Activated naive CD8-positive, alpha-beta T cell treated with anti-CD3 and anti-CD28 coated beads for 36 hours (primary cell): ENCODE measurements around the gene SORBS2. TPM values are rescaled to one million over a fixed set of nuclear protein-coding genes. Genes with fewer than 3 reads are reported as not detected.
"Not testable (repeated sequence)": the region's sequence is repeated elsewhere in the genome, so short reads cannot be mapped to it uniquely, and the experiment has no call there.

ENCODE experiments used
- DNase-seq: peaks from one replicate; pipeline ENCODE4 v3.0.0; 2021
- H3K27ac Mint-ChIP-seq: one replicate; pipeline ENCODE4 v1.8.0; 2022; ENCODE audit warnings: mild to moderate bottlenecking, moderate library complexity, mixed read lengths
- H3K27me3 Mint-ChIP-seq: one replicate; pipeline ENCODE4 v1.8.0; 2022; ENCODE audit warnings: mild to moderate bottlenecking, mixed read lengths
- H3K36me3 Mint-ChIP-seq: one replicate; pipeline ENCODE4 v1.8.0; 2021; ENCODE audit warnings: mild to moderate bottlenecking, mixed read lengths
- H3K4me1 Mint-ChIP-seq: one replicate; pipeline ENCODE4 v1.8.0; 2021; ENCODE audit warnings: mixed read lengths
- H3K4me3 Mint-ChIP-seq: one replicate; pipeline ENCODE4 v1.8.0; 2022; ENCODE audit warnings: mild to moderate bottlenecking, moderate library complexity, mixed read lengths
- H3K9me3 Mint-ChIP-seq: one replicate; pipeline ENCODE4 v1.8.0; 2022; ENCODE audit warnings: mixed read lengths
- total RNA-seq, 2 experiments: library from RNA; stranded (reverse); gene quantifications; one replicate each; pipeline ENCODE4 v1.2.3, GENCODE V29; 2021

SORBS2 gene
- total RNA-seq = not detected

- Mint-ChIP-seq H3K4me3 (no peak within 1 kb of the TSS), H3K36me3 (no peaks in the 10 kb centered on the region), H3K4me1 (no peaks in the 10 kb centered on the region), H3K27me3 (peaks cover 27% of the 10 kb centered on the region), H3K27ac (no peak within 1 kb of the TSS), H3K9me3 (no peaks in the 10 kb centered on the region)
- no peak for DNase-seq
Observed at GRCh38 chr4:185811509-185812364, at the start of gene SORBS2. SORBS2 (minus strand) TSS chr4:185812194; CDS start chr4:185690571, 121,623 bp downstream.

- no peak overlapping the region for H3K27ac Mint-ChIP-seq
- H3K27me3 Mint-ChIP-seq = peaks cover 28% of the 10 kb centered on the region
- no peak for DNase-seq
- peaks cover 8% of the 10 kb centered on the region for H3K9me3 Mint-ChIP-seq
- H3K4me3 Mint-ChIP-seq = no peak overlapping the region
- no peaks in the 10 kb centered on the region for H3K36me3 Mint-ChIP-seq
- H3K4me1 Mint-ChIP-seq = no peaks in the 10 kb centered on the region
Observed at GRCh38 chr4:185859111-185859510, 47.1 kb upstream of the SORBS2 start.

- H3K27ac Mint-ChIP-seq, H3K4me3 Mint-ChIP-seq, H3K36me3 Mint-ChIP-seq, H3K9me3 Mint-ChIP-seq, H3K4me1 Mint-ChIP-seq, DNase-seq: not testable (repeated sequence)
- peaks cover 23% of the 10 kb centered on the region for H3K27me3 Mint-ChIP-seq
Observed at GRCh38 chr4:185857561-185857960, 45.6 kb upstream of the SORBS2 start.

GRCh38 chr4:185853841-185854240 lies 41.8 kb upstream of the SORBS2 start:
- no peaks in the 10 kb centered on the region for H3K4me1 Mint-ChIP-seq
- H3K27ac Mint-ChIP-seq = no peak overlapping the region
- peaks cover 11% of the 10 kb centered on the region for H3K9me3 Mint-ChIP-seq
- no peak overlapping the region for H3K4me3 Mint-ChIP-seq
- H3K36me3 Mint-ChIP-seq = no peaks in the 10 kb centered on the region
- H3K27me3 Mint-ChIP-seq = peaks cover 6% of the 10 kb centered on the region
- DNase-seq = no peak

- peaks cover 6% of the 10 kb centered on the region for H3K27me3 Mint-ChIP-seq
- no peaks in the 10 kb centered on the region for H3K36me3 Mint-ChIP-seq
- no peak overlapping the region for H3K27ac Mint-ChIP-seq
- DNase-seq = no peak
- H3K9me3 Mint-ChIP-seq = peaks cover 11% of the 10 kb centered on the region
- H3K4me3 Mint-ChIP-seq = no peak overlapping the region
- H3K4me1 Mint-ChIP-seq = no peaks in the 10 kb centered on the region
Observed at GRCh38 chr4:185852961-185853360, 41.0 kb upstream of the SORBS2 start.

GRCh38 chr4:185849664-185850550 lies 37.9 kb upstream of the SORBS2 start:
- Mint-ChIP-seq H3K27me3 (no peaks in the 10 kb centered on the region), H3K36me3 (no peaks in the 10 kb centered on the region), H3K4me1 (no peaks in the 10 kb centered on the region), H3K9me3 (peaks cover 4% of the 10 kb centered on the region), H3K4me3 (no peak overlapping the region), H3K27ac (no peak overlapping the region)
- DNase-seq = no peak

- no peaks in the 10 kb centered on the region for H3K36me3 Mint-ChIP-seq
- no peaks in the 10 kb centered on the region for H3K4me1 Mint-ChIP-seq
- no peaks in the 10 kb centered on the region for H3K27me3 Mint-ChIP-seq
- peaks cover 4% of the 10 kb centered on the region for H3K9me3 Mint-ChIP-seq
- no peak overlapping the region for H3K27ac Mint-ChIP-seq
- DNase-seq = no peak
- H3K4me3 Mint-ChIP-seq = no peak overlapping the region
Observed at GRCh38 chr4:185847352-185848097, 35.5 kb upstream of the SORBS2 start.

GRCh38 chr4:185846505-185847150 lies 34.6 kb upstream of the SORBS2 start:
- H3K27me3 Mint-ChIP-seq = no peaks in the 10 kb centered on the region
- DNase-seq = no peak
- no peaks in the 10 kb centered on the region for H3K36me3 Mint-ChIP-seq
- peaks cover 4% of the 10 kb centered on the region for H3K9me3 Mint-ChIP-seq
- H3K4me3 Mint-ChIP-seq = no peak overlapping the region
- no peaks in the 10 kb centered on the region for H3K4me1 Mint-ChIP-seq
- no peak overlapping the region for H3K27ac Mint-ChIP-seq

GRCh38 chr4:185845966-185846365 lies 34.0 kb upstream of the SORBS2 start:
- H3K27me3 Mint-ChIP-seq = no peaks in the 10 kb centered on the region
- no peaks in the 10 kb centered on the region for H3K4me1 Mint-ChIP-seq
- H3K36me3 Mint-ChIP-seq = no peaks in the 10 kb centered on the region
- no peak for DNase-seq
- no peak overlapping the region for H3K27ac Mint-ChIP-seq
- peaks cover 4% of the 10 kb centered on the region for H3K9me3 Mint-ChIP-seq
- H3K4me3 Mint-ChIP-seq = no peak overlapping the region

- H3K36me3 Mint-ChIP-seq = no peaks in the 10 kb centered on the region
- DNase-seq = no peak
- peaks cover 5% of the 10 kb centered on the region for H3K27me3 Mint-ChIP-seq
- no peaks in the 10 kb centered on the region for H3K4me1 Mint-ChIP-seq
- peaks cover 1% of the 10 kb centered on the region for H3K9me3 Mint-ChIP-seq
- H3K27ac Mint-ChIP-seq = no peak overlapping the region
- H3K4me3 Mint-ChIP-seq = no peak overlapping the region
Observed at GRCh38 chr4:185841451-185841850, 29.5 kb upstream of the SORBS2 start.

- Mint-ChIP-seq H3K36me3 (no peaks in the 10 kb centered on the region), H3K4me3 (no peak overlapping the region), H3K27me3 (peaks cover 5% of the 10 kb centered on the region), H3K9me3 (peaks cover 1% of the 10 kb centered on the region), H3K27ac (no peak overlapping the region), H3K4me1 (no peaks in the 10 kb centered on the region)
- no peak for DNase-seq
Observed at GRCh38 chr4:185840953-185841352, 29.0 kb upstream of the SORBS2 start.

GRCh38 chr4:185840201-185840600 lies 28.2 kb upstream of the SORBS2 start:
- Mint-ChIP-seq H3K4me1 (no peaks in the 10 kb centered on the region), H3K4me3 (no peak overlapping the region)
- DNase-seq = no peak

GRCh38 chr4:185839770-185840169 lies 27.8 kb upstream of the SORBS2 start:
- Mint-ChIP-seq H3K4me1 (no peaks in the 10 kb centered on the region), H3K4me3 (no peak overlapping the region)

More at GRCh38 chr4:185840201-185840600, 28.2 kb upstream of the SORBS2 start:
- Mint-ChIP-seq H3K27ac (no peak overlapping the region), H3K36me3 (no peaks in the 10 kb centered on the region), H3K9me3 (no peaks in the 10 kb centered on the region), H3K27me3 (peaks cover 5% of the 10 kb centered on the region)

GRCh38 chr4:185839194-185839712 lies 27.3 kb upstream of the SORBS2 start:
- DNase-seq = no peak
- H3K36me3 Mint-ChIP-seq = no peaks in the 10 kb centered on the region
- H3K27me3 Mint-ChIP-seq = peaks cover 5% of the 10 kb centered on the region
- H3K27ac Mint-ChIP-seq = no peak overlapping the region
- H3K9me3 Mint-ChIP-seq = no peaks in the 10 kb centered on the region
- H3K4me3 Mint-ChIP-seq = no peak overlapping the region
- H3K4me1 Mint-ChIP-seq = no peaks in the 10 kb centered on the region

More at GRCh38 chr4:185839770-185840169, 27.8 kb upstream of the SORBS2 start:
- H3K36me3 Mint-ChIP-seq = no peaks in the 10 kb centered on the region
- H3K27me3 Mint-ChIP-seq = peaks cover 5% of the 10 kb centered on the region
- no peak overlapping the region for H3K27ac Mint-ChIP-seq
- no peaks in the 10 kb centered on the region for H3K9me3 Mint-ChIP-seq
- DNase-seq = no peak
